Tibial nerve (tissue), 4 donors: ENCODE results near the gene HNRNPA3.

Source experiments
- CTCF ChIP-seq, 5 experiments: fragments of 200-600 bp in 3 of 5; fragments of 450-650 bp in 2 of 5; sonication (generic) in 3 of 5; IDR thresholded peaks; one replicate each; pipeline ENCODE4 v1.5.1; 2016 to 2019; ENCODE audit warnings: antibody characterized with exemption in 5 of 5, mild to moderate bottlenecking in 3 of 5, moderate library complexity in 2 of 5
- EP300 ChIP-seq, 2 donors: sonication (generic); formaldehyde crosslinking; IDR thresholded peaks; one replicate each; pipeline ENCODE4 v1.6.1; 2017; ENCODE audit warnings: antibody characterized with exemption in 2 of 2, mild to moderate bottlenecking in 1 of 2

GRCh38 chr2:177221970-177222369, 9.4 kb downstream of the HNRNPA3 start:
- TF ChIP-seq CTCF (IDR thresholded peaks at IDR 0.05), result no peak
- no peak for TF ChIP-seq EP300 (IDR thresholded peaks at IDR 0.05)
